Stimulated activated CD8-positive, alpha-beta memory T cell treated with anti-CD3 and anti-CD28 coated beads, Interleukin-4, amount 100 ng/mL, for 24 hours (primary cell): ENCODE data around the gene ZBTB7C.

Experiments used
- DNase-seq: peaks from one replicate; pipeline ENCODE4 v3.0.0-alpha.2; 2020; ENCODE audit warnings: low read depth

Gene ZBTB7C

GRCh38 chr18:48390641-48391040 lies 18.5 kb downstream of the ZBTB7C start:
- DNase-seq = no peak

GRCh38 chr18:48388478-48388877 lies 20.7 kb downstream of the ZBTB7C start:
- no peak for DNase-seq

- no peak for DNase-seq
These were observed 21.9 kb downstream of the ZBTB7C start for GRCh38 chr18:48387300-48387699.

- DNase-seq = no peak
These were observed 23.6 kb downstream of the ZBTB7C start for GRCh38 chr18:48385596-48385995.

- no peak for DNase-seq
These were observed 32.2 kb downstream of the ZBTB7C start for GRCh38 chr18:48376934-48377333.

GRCh38 chr18:48376406-48376805 lies 32.8 kb downstream of the ZBTB7C start:
- DNase-seq = no peak

GRCh38 chr18:48375150-48375800 lies 33.9 kb downstream of the ZBTB7C start:
- DNase-seq = no peak

GRCh38 chr18:48374423-48375149 lies 34.6 kb downstream of the ZBTB7C start:
- no peak for DNase-seq

- no peak for DNase-seq
These were observed 37.2 kb downstream of the ZBTB7C start for GRCh38 chr18:48371854-48372602.

GRCh38 chr18:48367557-48367956 lies 41.6 kb downstream of the ZBTB7C start:
- DNase-seq = no peak

- no peak for DNase-seq
These were observed 43.2 kb downstream of the ZBTB7C start for GRCh38 chr18:48365965-48366364.

GRCh38 chr18:48364146-48364545 lies 45.0 kb downstream of the ZBTB7C start:
- no peak for DNase-seq

- no peak for DNase-seq
These were observed 46.0 kb downstream of the ZBTB7C start for GRCh38 chr18:48363175-48363574.

GRCh38 chr18:48361801-48362200 lies 47.4 kb downstream of the ZBTB7C start:
- DNase-seq = no peak

- DNase-seq = no peak
These were observed 48.7 kb downstream of the ZBTB7C start for GRCh38 chr18:48360376-48361021.

GRCh38 chr18:48359626-48360025 lies 49.6 kb downstream of the ZBTB7C start:
- no peak for DNase-seq

- no peak for DNase-seq
These were observed 50.3 kb downstream of the ZBTB7C start for GRCh38 chr18:48358868-48359267.

- no peak for DNase-seq
These were observed 52.1 kb downstream of the ZBTB7C start for GRCh38 chr18:48356909-48357631.

GRCh38 chr18:48356151-48356745 lies 52.9 kb downstream of the ZBTB7C start:
- no peak for DNase-seq

- DNase-seq = no peak
These were observed 53.7 kb downstream of the ZBTB7C start for GRCh38 chr18:48355276-48356115.
